OCI-LY7 (cell line): Measurements from ENCODE around the gene ISLR2. TPM values are rescaled to one million over a fixed set of nuclear protein-coding genes. Genes with fewer than 3 reads are reported as not detected.

Experiments used
- BruUV-seq: library from RNA; stranded (reverse); fragments of 400-500 nt; replicated peaks from 2 replicates; lab custom pipeline; 2021; lab: Mats Ljungman, UMichigan
- CTCF ChIA-PET: fragments of 300-600 bp; sonication (Branson Sonifier 250); formaldehyde crosslinking; loops from one replicate; lab custom pipeline; 2022; ENCODE audit warnings: antibody characterized with exemption; ENCODE audit not compliant: unreplicated experiment; lab: Charles Lee
- POLR2A ChIA-PET: fragments of 300-600 bp; sonication (Branson Sonifier 250); formaldehyde crosslinking; loops from one replicate; lab custom pipeline; 2022; ENCODE audit warnings: antibody characterized with exemption; lab: Charles Lee
- DNase-seq: peaks from one replicate; pipeline ENCODE4 v3.0.0-alpha.2; 2015; ENCODE audit warnings: low spot score
- H2AFZ ChIP-seq: fragments of 200-600 bp; sonication (generic), shearing (Covaris generic); 2 replicates; pipeline ENCODE4 v1.6.1; 2014; ENCODE audit warnings: mild to moderate bottlenecking, antibody characterized with exemption, low read length, moderate library complexity
- H3K27ac ChIP-seq: fragments of 200-600 bp; sonication (generic); 2 replicates; pipeline ENCODE4 v1.5.1; 2014; ENCODE audit warnings: mixed run types, low read depth, mild to moderate bottlenecking, moderate library complexity, low read length, inconsistent platforms; ENCODE audit not compliant: poor library complexity, severe bottlenecking
- H3K36me3 ChIP-seq: fragments of 200-600 bp; sonication (generic); 2 replicates; pipeline ENCODE4 v1.6.1; 2014; ENCODE audit warnings: mild to moderate bottlenecking, antibody characterized with exemption, low read length, moderate library complexity, mixed read lengths; ENCODE audit not compliant: insufficient read depth
- H3K4me1 ChIP-seq: fragments of 200-600 bp; sonication (generic); 2 replicates; pipeline ENCODE4 v1.5.1; 2014; ENCODE audit warnings: mild to moderate bottlenecking, low read length; ENCODE audit not compliant: insufficient read depth, poor library complexity, severe bottlenecking
- H3K4me2 ChIP-seq: fragments of 200-600 bp; sonication (generic); 2 replicates; pipeline ENCODE4 v1.6.1; 2014; ENCODE audit warnings: mild to moderate bottlenecking, low read length
- H3K4me3 ChIP-seq: fragments of 200-600 bp; sonication (generic); 2 replicates; pipeline ENCODE4 v1.5.1; 2014; ENCODE audit warnings: mild to moderate bottlenecking, low read depth, low read length; ENCODE audit not compliant: poor library complexity, severe bottlenecking
- H3K79me2 ChIP-seq: fragments of 200-600 bp; sonication (generic); 2 replicates; pipeline ENCODE4 v1.6.1; 2016; ENCODE audit warnings: low read depth, mild to moderate bottlenecking, low read length, moderate library complexity, mixed read lengths; ENCODE audit not compliant: insufficient read depth
- H3K9me2 ChIP-seq: fragments of 200-600 bp; sonication (generic); 2 replicates; pipeline ENCODE4 v1.6.1; 2016; ENCODE audit warnings: mild to moderate bottlenecking, low read length, mixed read lengths; ENCODE audit not compliant: insufficient read depth
- H3K9me3 ChIP-seq: fragments of 200-600 bp; sonication (generic); 2 replicates; pipeline ENCODE4 v1.6.1; 2014; ENCODE audit warnings: mild to moderate bottlenecking, mixed run types, low read length, mixed read lengths
- H4K20me1 ChIP-seq: fragments of 200-600 bp; sonication (generic); 2 replicates; pipeline ENCODE4 v1.6.1; 2014; ENCODE audit warnings: mild to moderate bottlenecking, antibody characterized with exemption, low read length, moderate library complexity, mixed read lengths; ENCODE audit not compliant: insufficient read depth
- CTCF ChIP-seq: fragments of 200-600 bp; sonication (generic); conservative IDR thresholded peaks from 2 replicates; pipeline ENCODE4 v1.5.1; 2014; ENCODE audit warnings: mild to moderate bottlenecking, antibody characterized with exemption, low read length, moderate library complexity, mixed read lengths
- EZH2phosphoT487 ChIP-seq: fragments of 200-600 bp; sonication (generic); IDR thresholded peaks from 2 replicates; pipeline ENCODE4 v1.6.1; 2018; ENCODE audit warnings: low read depth, borderline replicate concordance, mild to moderate bottlenecking, mixed run types, antibody characterized with exemption, low read length, moderate library complexity, mixed read lengths
- intact Hi-C: fragments of 100-400 bp; cut with micrococcal nuclease; formaldehyde crosslinking; loops from one replicate; pipeline ENCODE4 v1.10.0; 2022; ENCODE audit not compliant: unreplicated experiment
- total RNA-seq, 2 experiments: library from RNA; depleted of rRNA in 1 of 2; stranded (reverse); fragments of >200 nt in 1 of 2; shearing (Covaris generic) in 1 of 2; gene quantifications; 2 replicates each; pipeline ENCODE4 v1.2.3, GENCODE V29; 2014 to 2022

ISLR2 gene
- total RNA-seq, 2 experiments from 2014 or later: not detected

- H4K20me1 ChIP-seq: no peaks in the 10 kb centered on the region
- H3K9me2 ChIP-seq: no peaks in the 10 kb centered on the region
- no peaks in the 10 kb centered on the region for H3K36me3 ChIP-seq
- no peaks in the 10 kb centered on the region for H3K9me3 ChIP-seq
- no TSS peak for BruUV-seq
- no peaks in the 10 kb centered on the region for H3K4me1 ChIP-seq
- H2AFZ ChIP-seq: no peak overlapping the region
- no peak overlapping the region for H3K27ac ChIP-seq
- no peaks in the 10 kb centered on the region for H3K79me2 ChIP-seq
- DNase-seq: no peak
- POLR2A ChIA-PET: no interaction called here
- intact Hi-C loops: no loop called here
- TF ChIP-seq EZH2phosphoT487 (no peak), CTCF (no peak)
- CTCF ChIA-PET: no interaction called here
- no peak overlapping the region for H3K4me3 ChIP-seq
- no peak overlapping the region for H3K4me2 ChIP-seq
These were observed 2.6 kb downstream of the ISLR2 start for GRCh38 chr15:74132681-74133651.

GRCh38 chr15:74133694-74134386, 3.5 kb downstream of the ISLR2 start:
- ChIA-PET CTCF (no interaction called here), POLR2A (interaction anchor here (0.6 kb wide), 1 partner anchor 328 kb away, joined by 3 read pairs; no protein-coding TSS in a partner anchor)
- intact Hi-C loops: no loop called here
- Histone ChIP-seq H3K4me2 (no peak overlapping the region), H3K9me3 (no peaks in the 10 kb centered on the region), H3K79me2 (no peaks in the 10 kb centered on the region), H3K4me1 (no peaks in the 10 kb centered on the region), H2AFZ (no peak overlapping the region), H3K27ac (no peak overlapping the region), H4K20me1 (no peaks in the 10 kb centered on the region), H3K36me3 (no peaks in the 10 kb centered on the region), H3K9me2 (no peaks in the 10 kb centered on the region), H3K4me3 (no peak overlapping the region)
- BruUV-seq: no TSS peak
- no peak for DNase-seq
- TF ChIP-seq CTCF (no peak), EZH2phosphoT487 (no peak)
